Measurements from ENCODE around the gene RNF157.

- no peak for TF ChIP-seq ZBTB8A (IDR thresholded peaks at IDR 0.05; ENCODE audit: partially characterized antibody)
- TF ChIP-seq, protein P1, sequence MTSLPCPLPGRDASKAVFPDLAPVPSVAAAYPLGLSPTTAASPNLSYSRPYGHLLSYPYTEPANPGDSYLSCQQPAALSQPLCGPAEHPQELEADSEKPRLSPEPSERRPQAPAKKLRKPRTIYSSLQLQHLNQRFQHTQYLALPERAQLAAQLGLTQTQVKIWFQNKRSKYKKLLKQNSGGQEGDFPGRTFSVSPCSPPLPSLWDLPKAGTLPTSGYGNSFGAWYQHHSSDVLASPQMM (CRISPR knock-in tag; IDR thresholded peaks at IDR 0.05) = no peak
Observed at GRCh38 chr17:76262732-76263344, 22.5 kb upstream of the RNF157 start.
